Ramos (cell line): ENCODE measurements around the gene APOA4.
"Not testable (repeated sequence)": the region's sequence is repeated elsewhere in the genome, so short reads cannot be mapped to it uniquely, and the experiment has no call there.

Experiments
- in situ Hi-C: fragments of 300-500 bp; cut with MboI; formaldehyde crosslinking; loops from one replicate; pipeline ENCODE4 v1.14.3; 2022; ENCODE audit warnings: low sequenced_read_pairs; ENCODE audit not compliant: unreplicated experiment

The APOA4 gene

GRCh38 chr11:116851626-116852025 is 28.5 kb upstream of the APOA4 start:
- in situ Hi-C loops: no loop called here

- in situ Hi-C loops: no loop called here
Observed at GRCh38 chr11:116849486-116849885, 26.4 kb upstream of the APOA4 start.

- in situ Hi-C loops: no loop called here
Observed at GRCh38 chr11:116849060-116849459, 26.0 kb upstream of the APOA4 start.

- in situ Hi-C loops: no loop called here
Observed at GRCh38 chr11:116847612-116848011, 24.5 kb upstream of the APOA4 start.

DNA sequence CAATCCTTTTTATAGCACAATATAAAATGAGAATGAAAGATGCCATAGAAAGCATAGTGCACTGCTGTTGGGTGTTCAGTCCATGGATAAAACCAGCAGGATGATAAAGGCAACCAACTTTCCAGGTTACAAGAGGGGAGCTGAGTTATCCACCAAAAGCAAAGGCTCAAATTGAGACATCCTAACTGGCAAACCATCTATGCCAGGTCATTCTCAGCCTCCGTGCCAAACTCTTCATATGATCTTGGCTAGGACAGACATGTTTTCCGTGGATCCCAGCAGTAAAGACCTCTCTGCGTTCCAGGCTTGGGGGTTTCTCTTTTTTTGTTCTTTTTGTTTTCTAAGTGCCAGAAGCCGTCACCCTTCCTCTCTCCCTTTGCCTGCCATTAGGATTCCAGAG is 21.6 kb upstream of the APOA4 start:
- in situ Hi-C loops: no loop called here

DNA sequence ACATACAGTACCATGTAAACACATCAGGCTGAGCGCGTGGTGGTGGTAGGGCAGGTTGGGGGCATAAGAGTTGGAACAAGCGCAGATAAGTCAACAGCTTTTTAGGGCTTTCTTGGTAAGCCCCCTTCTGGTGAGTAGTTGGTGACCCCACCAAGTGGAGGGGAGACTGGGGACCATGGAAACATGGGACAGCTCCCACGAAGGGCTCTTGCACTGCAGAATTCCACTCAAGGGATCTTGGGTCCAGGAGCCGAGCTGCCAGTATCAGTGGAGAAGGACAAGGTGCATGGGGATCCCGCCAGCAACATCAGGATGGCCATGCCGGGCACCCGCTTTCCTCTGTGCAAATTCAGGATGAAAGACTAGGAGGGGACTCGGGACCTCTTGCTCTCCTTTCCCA is 20.6 kb upstream of the APOA4 start:
- in situ Hi-C loops: no loop called here

GRCh38 chr11:116842909-116843308 is 19.8 kb upstream of the APOA4 start:
- in situ Hi-C loops: no loop called here

DNA sequence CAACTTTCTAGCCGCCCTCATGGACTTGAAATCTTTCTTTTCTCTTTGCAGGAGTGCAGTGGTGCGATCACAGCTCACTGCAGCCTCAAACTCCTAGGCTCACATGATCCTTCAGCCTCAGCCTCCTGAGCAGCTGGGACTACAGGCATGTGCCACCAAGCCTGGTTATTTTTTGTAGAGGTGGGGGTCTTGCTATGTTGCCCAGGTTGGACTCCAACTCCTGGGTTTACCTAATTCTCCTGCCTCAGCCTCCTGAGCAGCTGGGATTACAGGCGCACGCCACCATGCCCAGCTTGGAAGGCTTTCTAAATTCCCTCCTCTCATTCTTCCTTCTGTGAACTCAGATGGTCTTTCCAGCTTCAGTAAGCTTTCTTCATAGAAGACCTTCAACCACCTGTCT is 19.0 kb upstream of the APOA4 start:
- in situ Hi-C loops: no loop called here

DNA sequence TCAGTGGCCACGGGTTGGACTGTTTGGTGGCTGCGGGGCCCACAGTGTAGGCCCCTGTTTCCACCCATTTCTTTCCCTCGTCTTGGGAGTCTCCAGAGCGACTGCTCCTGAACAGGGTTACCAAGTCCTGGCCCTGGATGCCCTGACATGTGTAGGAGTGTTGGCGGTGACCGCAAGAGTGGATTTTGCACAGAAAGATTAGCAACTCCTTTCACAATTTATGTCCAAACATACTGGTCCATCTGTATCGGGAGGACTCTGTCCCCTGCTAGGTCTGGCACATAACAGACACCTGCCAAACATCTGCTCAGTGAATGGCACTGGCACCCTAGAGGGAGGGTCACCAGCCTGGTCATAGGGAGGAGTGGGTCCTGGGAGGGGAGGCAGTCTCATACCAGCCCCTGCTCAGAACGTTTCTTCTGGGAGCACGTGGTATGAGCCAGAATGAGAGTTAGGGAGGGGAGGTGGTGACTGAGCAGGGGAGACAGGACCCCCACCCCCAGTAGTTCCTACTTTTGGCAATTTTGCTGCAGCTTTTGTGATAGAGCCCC is 17.7 kb upstream of the APOA4 start:
- in situ Hi-C loops: no loop called here

GRCh38 chr11:116840224-116840745 is 17.2 kb upstream of the APOA4 start:
- in situ Hi-C loops: no loop called here

DNA sequence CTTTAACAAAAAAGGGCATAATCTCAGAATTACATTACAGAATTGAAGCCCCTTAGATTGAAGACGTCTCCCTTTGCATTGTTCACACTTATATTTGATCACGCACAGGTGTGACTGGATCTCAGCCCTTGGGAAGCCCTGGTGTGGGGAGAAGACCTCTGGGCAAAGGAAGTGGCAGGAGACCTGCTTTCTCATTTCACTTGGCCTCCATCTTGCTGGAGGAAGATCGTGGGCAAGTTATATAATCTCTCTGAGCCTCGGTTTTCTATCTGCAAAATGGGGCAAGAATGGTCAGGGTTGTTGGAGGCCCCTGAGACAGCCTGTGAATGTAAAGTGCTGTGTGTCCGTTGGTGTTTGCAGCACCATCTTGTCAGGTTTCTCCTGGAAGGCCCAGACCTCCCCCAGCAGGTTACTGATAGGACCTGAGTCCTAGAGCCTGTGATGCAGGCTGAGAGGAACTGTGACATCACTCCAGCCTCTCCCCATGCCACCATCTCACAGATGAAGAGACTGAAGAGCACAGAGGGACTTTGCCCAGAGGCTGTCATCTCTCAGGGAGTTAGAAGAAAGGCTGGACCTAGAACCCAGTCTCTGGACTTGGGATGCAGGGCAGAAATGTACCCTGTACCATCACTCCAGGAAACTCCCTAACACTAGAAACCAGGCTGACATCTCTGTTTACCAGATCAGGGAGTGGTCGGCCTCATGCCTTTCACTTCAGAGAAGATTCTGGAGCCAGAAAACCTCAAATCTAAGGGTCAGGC is 15.4 kb upstream of the APOA4 start:
- in situ Hi-C loops: no loop called here

- in situ Hi-C loops: no loop called here
Observed at GRCh38 chr11:116837231-116838091, 14.4 kb upstream of the APOA4 start, which contains the start of gene APOA1. TSS of gene APOA1 (minus strand) at chr11:116837622. CDS start at chr11:116837387, 235 bp downstream.

DNA sequence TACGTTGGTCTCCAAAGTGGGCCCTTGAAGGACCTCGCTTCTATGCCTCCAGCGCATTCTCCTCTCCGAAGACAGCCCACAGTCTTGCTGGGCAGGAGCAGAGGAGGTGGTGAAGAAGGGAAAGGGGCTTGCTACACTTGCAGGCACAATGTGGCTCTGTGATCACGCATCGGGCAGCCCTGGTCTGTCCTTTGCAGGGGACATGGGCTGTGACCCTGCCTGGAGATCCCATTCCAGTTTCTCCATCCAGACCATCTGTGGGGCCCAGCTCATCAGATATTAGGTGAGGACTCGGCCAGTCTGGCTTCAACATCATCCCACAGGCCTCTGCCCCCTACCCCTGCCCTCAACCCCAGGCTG is 13.5 kb upstream of the APOA4 start:
- in situ Hi-C loops: no loop called here

DNA sequence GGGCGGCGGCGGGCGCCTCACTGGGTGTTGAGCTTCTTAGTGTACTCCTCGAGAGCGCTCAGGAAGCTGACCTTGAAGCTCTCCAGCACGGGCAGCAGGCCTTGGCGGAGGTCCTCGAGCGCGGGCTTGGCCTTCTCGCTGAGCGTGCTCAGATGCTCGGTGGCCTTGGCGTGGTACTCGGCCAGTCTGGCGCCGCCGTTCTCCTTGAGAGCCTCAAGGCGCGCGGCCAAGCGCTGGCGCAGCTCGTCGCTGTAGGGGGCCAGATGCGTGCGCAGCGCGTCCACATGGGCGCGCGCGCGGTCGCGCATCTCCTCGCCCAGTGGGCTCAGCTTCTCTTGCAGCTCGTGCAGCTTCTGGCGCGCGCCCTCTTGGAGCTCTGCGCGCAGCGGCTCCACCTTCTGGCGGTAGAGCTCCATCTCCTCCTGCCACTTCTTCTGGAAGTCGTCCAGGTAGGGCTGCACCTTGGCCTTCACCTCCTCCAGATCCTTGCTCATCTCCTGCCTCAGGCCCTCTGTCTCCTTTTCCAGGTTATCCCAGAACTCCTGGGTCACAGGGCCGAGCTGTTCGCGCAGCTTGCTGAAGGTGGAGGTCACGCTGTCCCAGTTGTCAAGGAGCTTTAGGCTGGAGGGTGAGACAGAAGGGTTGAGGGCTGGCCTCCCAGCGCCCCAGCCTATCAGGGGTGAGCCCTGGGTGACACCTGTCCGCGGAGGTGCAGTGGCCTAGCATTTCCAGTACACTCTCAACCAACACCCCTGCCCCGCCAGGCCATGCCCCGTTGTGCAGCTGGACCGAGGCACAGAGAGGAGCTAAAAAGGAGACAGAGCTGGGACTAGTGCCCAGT is 12.9 kb upstream of the APOA4 start:
- in situ Hi-C loops: no loop called here

GRCh38 chr11:116835042-116835772 is 12.1 kb upstream of the APOA4 start:
- in situ Hi-C loops: no loop called here

GRCh38 chr11:116834535-116835041 is 11.5 kb upstream of the APOA4 start:
- in situ Hi-C loops: not testable (repeated sequence)

GRCh38 chr11:116833816-116834534 is 10.9 kb upstream of the APOA4 start:
- in situ Hi-C loops: no loop called here

GRCh38 chr11:116833491-116833815 is 10.3 kb upstream of the APOA4 start:
- in situ Hi-C loops: no loop called here
